Measurements from ENCODE around the gene COPE.

COPE gene

GRCh38 chr19:18898081-18898606 is 21.0 kb downstream of the COPE start:
- Histone ChIP-seq H2BK12ac (ENCODE audit: low read length) (peak overlapping the region; percentile 33), H4K91ac (ENCODE audit: low read depth, low read length, poor library complexity) (no peak overlapping the region), H2AK5ac (ENCODE audit: low read depth, low read length) (peak overlapping the region; percentile 93), H3K4ac (ENCODE audit: low read length) (no peak overlapping the region), H3K23ac (ENCODE audit: low read depth, low read length, poor library complexity) (peak overlapping the region; percentile 11), H3K79me1 (ENCODE audit: low read depth, low read length) (no peaks in the 10 kb centered on the region), H4K8ac (ENCODE audit: low read depth, low read length) (no peak overlapping the region), H3K9ac (ENCODE audit: low read depth, low read length, poor library complexity) (peak overlapping the region; percentile 7), H3K4me2 (ENCODE audit: insufficient read depth, low read length, poor library complexity, severe bottlenecking) (no peak overlapping the region), H3K27me3 (ENCODE audit: control insufficient read depth in 3 of 3, insufficient read depth in 3 of 3, low read depth in 1 of 3, low read length in 3 of 3) (peaks cover 0 to 6% (median 0%) of the 10 kb centered on the region in 3 experiments), H3K18ac (ENCODE audit: low read length) (peak overlapping the region; percentile 87), H3K27ac (replicated peaks; ENCODE audit: low read length) (peak overlapping the region; percentile 22), H3K4me1 (ENCODE audit: control insufficient read depth in 2 of 2, insufficient read depth in 1 of 2, low read depth in 1 of 2, low read length in 2 of 2) (peaks cover 12 to 25% of the 10 kb centered on the region in 2 donors), H2BK15ac (ENCODE audit: low read length) (no peak overlapping the region), H2BK5ac (ENCODE audit: low read length) (peak overlapping the region; percentile 72), H2BK120ac (ENCODE audit: low read depth, low read length) (no peak overlapping the region), H2AFZ (ENCODE audit: low read length) (no peak overlapping the region), H3K4me3 (ENCODE audit: low read length in 2 of 2) (no peak overlapping the region), H3K14ac (ENCODE audit: low read length) (no peak overlapping the region), H3K36me3 (replicated peaks in 1 of 2; ENCODE audit: control insufficient read depth in 2 of 2, insufficient read depth in 2 of 2, low read length in 2 of 2) (peaks cover 13 to 40% of the 10 kb centered on the region in 2 donors), H3K9me3 (replicated peaks in 1 of 2; ENCODE audit: control insufficient read depth in 2 of 2, insufficient read depth in 1 of 2, low read depth in 1 of 2, low read length in 2 of 2) (peaks cover 0 to 8% of the 10 kb centered on the region in 2 donors)
- WGBS, 2 donors (ENCODE audit: extremely low coverage in 2 of 2, insufficient read length in 2 of 2, insufficient replicate concordance in 1 of 2), result no CpG with 5 or more reads among the region's 18 CpGs
- DNase-seq (ENCODE audit: low spot score), result no peak

DNA sequence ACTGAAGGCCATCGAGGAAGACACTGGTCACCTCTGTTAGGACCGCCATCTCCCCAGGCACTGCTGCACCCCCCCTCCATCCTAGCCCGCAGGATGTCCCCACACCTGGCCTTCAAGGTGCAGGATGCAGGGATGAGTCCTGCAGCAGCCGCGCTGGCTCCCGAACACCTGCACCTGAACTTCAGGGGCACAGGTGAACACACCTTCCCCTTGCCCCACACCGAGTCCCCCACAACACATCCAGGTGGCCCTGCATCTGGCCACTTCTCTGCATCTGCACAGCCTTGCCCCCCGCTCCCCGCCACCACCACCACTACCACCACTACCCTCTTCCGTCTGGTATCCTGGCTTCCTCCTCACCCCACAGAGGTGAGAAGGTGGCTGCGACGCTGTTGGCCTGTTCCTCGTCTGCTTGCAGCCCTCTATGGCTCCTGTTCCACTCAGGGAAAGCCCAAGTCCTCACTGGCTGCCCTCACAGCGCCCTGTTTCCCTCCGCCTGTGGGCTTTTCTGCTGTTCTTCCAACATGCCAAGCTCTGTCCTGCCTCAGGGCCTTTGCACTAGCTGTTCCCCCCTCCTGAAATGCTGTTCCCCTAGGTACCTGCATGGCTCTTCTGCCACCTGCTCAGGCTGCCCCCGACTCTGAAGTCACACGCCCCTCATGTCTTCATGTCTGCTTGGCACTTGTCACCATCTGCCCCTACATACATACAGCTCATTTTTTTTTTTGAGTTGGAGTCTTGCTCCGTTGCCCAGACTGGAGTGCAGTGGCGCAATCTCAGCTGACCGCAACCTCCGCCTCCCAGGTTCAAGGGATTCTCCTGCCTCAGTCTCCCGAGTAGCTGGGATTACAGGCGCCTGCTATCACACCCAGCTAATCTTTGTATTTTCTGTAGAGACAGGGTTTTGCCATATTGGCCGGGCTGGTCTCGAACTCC is 21.8 kb downstream of the COPE start:
- Histone ChIP-seq H2BK120ac (ENCODE audit: low read depth, low read length) (no peak overlapping the region), H3K9me3 (replicated peaks in 1 of 2; ENCODE audit: control insufficient read depth in 2 of 2, insufficient read depth in 1 of 2, low read depth in 1 of 2, low read length in 2 of 2) (peaks cover 0 to 8% of the 10 kb centered on the region in 2 donors), H3K27me3 (ENCODE audit: control insufficient read depth in 3 of 3, insufficient read depth in 3 of 3, low read depth in 1 of 3, low read length in 3 of 3) (peaks cover 0 to 6% (median 0%) of the 10 kb centered on the region in 3 experiments), H2BK5ac (ENCODE audit: low read length) (peak overlapping the region; percentile 82), H3K27ac (replicated peaks; ENCODE audit: low read length) (no peak overlapping the region), H3K4me2 (ENCODE audit: insufficient read depth, low read length, poor library complexity, severe bottlenecking) (no peak overlapping the region), H4K91ac (ENCODE audit: low read depth, low read length, poor library complexity) (no peak overlapping the region), H3K4me1 (ENCODE audit: control insufficient read depth in 2 of 2, insufficient read depth in 1 of 2, low read depth in 1 of 2, low read length in 2 of 2) (peaks cover 12 to 25% of the 10 kb centered on the region in 2 donors), H3K9ac (ENCODE audit: low read depth, low read length, poor library complexity) (peak overlapping the region; percentile 50), H2BK15ac (ENCODE audit: low read length) (peak overlapping the region; percentile 79), H3K4ac (ENCODE audit: low read length) (no peak overlapping the region), H4K8ac (ENCODE audit: low read depth, low read length) (no peak overlapping the region), H3K18ac (ENCODE audit: low read length) (peak overlapping the region; percentile 65), H3K4me3 (ENCODE audit: low read length in 2 of 2) (peak overlapping the region in 1 of 2 donors; percentile 4), H2AK5ac (ENCODE audit: low read depth, low read length) (peak overlapping the region; percentile 92), H3K14ac (ENCODE audit: low read length) (no peak overlapping the region), H2BK12ac (ENCODE audit: low read length) (no peak overlapping the region), H3K36me3 (replicated peaks in 1 of 2; ENCODE audit: control insufficient read depth in 2 of 2, insufficient read depth in 2 of 2, low read length in 2 of 2) (peaks cover 14 to 40% of the 10 kb centered on the region in 2 donors), H2AFZ (ENCODE audit: low read length) (no peak overlapping the region), H3K79me1 (ENCODE audit: low read depth, low read length) (no peaks in the 10 kb centered on the region), H3K23ac (ENCODE audit: low read depth, low read length, poor library complexity) (peak overlapping the region; percentile 69)
- WGBS, 2 donors (ENCODE audit: extremely low coverage in 2 of 2, insufficient read length in 2 of 2, insufficient replicate concordance in 1 of 2), result no CpG with 5 or more reads among the region's 25 CpGs
- DNase-seq (ENCODE audit: low spot score), result no peak

DNA sequence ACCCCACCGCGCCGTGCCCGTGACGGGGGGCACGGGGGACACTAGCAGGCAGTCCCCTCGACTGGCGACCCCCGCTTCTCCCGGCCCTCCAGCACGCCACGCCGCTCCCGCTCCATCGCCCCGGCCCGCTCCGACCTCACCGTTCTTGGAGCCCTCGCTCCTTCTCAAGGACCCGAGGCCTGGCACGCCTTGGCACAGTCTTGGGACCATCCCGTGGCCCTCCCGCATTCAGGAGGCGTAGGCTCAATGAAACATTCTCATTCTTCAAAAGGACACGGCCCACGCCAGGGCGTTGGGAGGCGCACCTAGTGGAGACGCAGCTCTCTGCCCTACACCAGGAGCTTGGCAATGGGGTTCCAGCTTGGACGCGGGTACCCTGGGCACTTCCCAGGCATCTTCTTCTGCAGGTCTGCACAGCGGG is 22.8 kb downstream of the COPE start:
- peak overlapping the region; percentile 92 for H2AK5ac ChIP-seq (ENCODE audit: low read depth, low read length)
- peaks cover 0 to 7% of the 10 kb centered on the region in 2 donors for H3K9me3 ChIP-seq (replicated peaks in 1 of 2; ENCODE audit: control insufficient read depth in 2 of 2, insufficient read depth in 1 of 2, low read depth in 1 of 2, low read length in 2 of 2)
- H3K18ac ChIP-seq (ENCODE audit: low read length), result peak overlapping the region; percentile 98
- H2AFZ ChIP-seq (ENCODE audit: low read length), result peak overlapping the region; percentile 66
- peak overlapping the region; percentile 49 for H3K4me2 ChIP-seq (ENCODE audit: insufficient read depth, low read length, poor library complexity, severe bottlenecking)
- no peak for DNase-seq (ENCODE audit: low spot score)
- H3K9ac ChIP-seq (ENCODE audit: low read depth, low read length, poor library complexity), result peak overlapping the region; percentile 88
- no peaks in the 10 kb centered on the region for H3K79me1 ChIP-seq (ENCODE audit: low read depth, low read length)
- peaks cover 0 to 6% (median 0%) of the 10 kb centered on the region in 3 experiments for H3K27me3 ChIP-seq (ENCODE audit: control insufficient read depth in 3 of 3, insufficient read depth in 3 of 3, low read depth in 1 of 3, low read length in 3 of 3)
- peak overlapping the region; percentile 94 for H3K14ac ChIP-seq (ENCODE audit: low read length)
- peak overlapping the region; percentile 37 for H3K4ac ChIP-seq (ENCODE audit: low read length)
- peak overlapping the region; percentile 87 for H2BK120ac ChIP-seq (ENCODE audit: low read depth, low read length)
- peak overlapping the region; percentile 80 for H3K23ac ChIP-seq (ENCODE audit: low read depth, low read length, poor library complexity)
- peak overlapping the region; percentile 82 for H2BK5ac ChIP-seq (ENCODE audit: low read length)
- H3K4me1 ChIP-seq (ENCODE audit: control insufficient read depth in 2 of 2, insufficient read depth in 1 of 2, low read depth in 1 of 2, low read length in 2 of 2), result peaks cover 12 to 25% of the 10 kb centered on the region in 2 donors
- H3K4me3 ChIP-seq (ENCODE audit: low read length in 2 of 2), result peak overlapping the region in 1 of 2 donors; percentile 71
- peak overlapping the region; percentile 58 for H2BK15ac ChIP-seq (ENCODE audit: low read length)
- peaks cover 15 to 44% of the 10 kb centered on the region in 2 donors for H3K36me3 ChIP-seq (replicated peaks in 1 of 2; ENCODE audit: control insufficient read depth in 2 of 2, insufficient read depth in 2 of 2, low read length in 2 of 2)
- H4K8ac ChIP-seq (ENCODE audit: low read depth, low read length), result peak overlapping the region; percentile 82
- WGBS, 2 donors (ENCODE audit: extremely low coverage in 2 of 2, insufficient read length in 2 of 2, insufficient replicate concordance in 1 of 2), result no CpG with 5 or more reads among the region's 33 CpGs
- no peak overlapping the region for H3K27ac ChIP-seq (replicated peaks; ENCODE audit: low read length)
- H4K91ac ChIP-seq (ENCODE audit: low read depth, low read length, poor library complexity), result no peak overlapping the region
- peak overlapping the region; percentile 90 for H2BK12ac ChIP-seq (ENCODE audit: low read length)

Measured in neuronal stem cell (in vitro differentiated cells).